GM18520 (cell line): ENCODE results near the gene RBM20.

Source experiments
- ATAC-seq: cut with Tn5 transposase; IDR thresholded peaks from one replicate; pipeline ENCODE4 v1.9.1; 2021; ENCODE audit not compliant: unreplicated experiment

Gene RBM20

DNA sequence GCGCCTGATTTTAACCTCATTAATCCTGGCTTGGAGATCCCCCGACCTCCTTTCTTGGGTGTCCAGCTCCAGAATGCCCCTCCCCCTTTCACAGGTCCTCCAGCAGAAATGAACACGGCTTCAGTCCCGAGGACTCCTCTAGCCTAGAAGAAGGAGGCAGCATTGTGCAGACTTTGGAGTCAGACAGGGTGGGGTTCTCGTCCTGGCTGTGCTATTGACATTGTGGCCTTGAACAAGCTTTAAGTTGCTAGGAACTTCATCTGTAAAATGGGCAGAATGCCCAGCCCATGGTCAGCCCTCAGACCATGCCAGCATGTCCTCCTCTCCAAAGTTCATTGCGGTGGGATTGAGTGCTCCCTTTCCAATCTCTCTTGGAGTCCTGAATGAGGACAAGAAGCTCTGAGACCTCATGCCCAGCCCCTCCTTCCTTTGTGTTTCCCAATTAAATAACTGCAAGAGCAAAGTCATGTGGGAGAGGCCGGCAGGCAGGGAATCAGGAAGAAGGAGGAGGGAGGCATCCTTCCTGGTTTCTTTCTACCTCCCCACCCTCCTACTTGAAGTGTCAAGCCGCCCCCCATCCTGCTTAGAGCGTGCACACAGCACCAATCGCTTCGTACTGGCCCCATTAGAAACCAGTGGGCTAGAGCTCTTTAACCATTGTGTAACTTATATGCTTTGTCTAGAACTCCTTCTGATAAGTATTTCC, 86.4 kb downstream of the RBM20 start:
- no peak for ATAC-seq

GRCh38 chr10:110733218-110733952, 89.2 kb downstream of the RBM20 start:
- ATAC-seq: no peak

DNA sequence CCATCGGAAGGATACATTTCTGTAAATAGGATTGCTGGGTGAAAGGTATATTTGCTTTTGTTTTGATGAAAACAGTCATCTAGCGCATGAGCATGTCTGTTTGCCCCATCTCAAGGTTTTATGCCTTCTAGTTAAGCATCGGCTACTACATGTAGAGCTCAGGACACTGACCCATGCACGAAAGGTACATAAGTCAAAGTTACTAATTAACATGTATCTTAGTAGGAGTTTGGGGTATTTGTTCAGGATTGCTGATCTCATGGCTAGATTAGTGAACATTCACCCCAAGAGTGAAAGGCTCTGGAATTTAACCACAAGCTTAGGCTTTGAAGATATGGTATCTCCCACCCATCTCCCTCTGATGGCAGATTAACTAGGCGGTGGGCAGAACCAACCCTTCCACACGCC, 91.5 kb downstream of the RBM20 start:
- ATAC-seq: no peak

- no peak for ATAC-seq
These were observed 93.9 kb downstream of the RBM20 start for GRCh38 chr10:110737886-110738634.

DNA sequence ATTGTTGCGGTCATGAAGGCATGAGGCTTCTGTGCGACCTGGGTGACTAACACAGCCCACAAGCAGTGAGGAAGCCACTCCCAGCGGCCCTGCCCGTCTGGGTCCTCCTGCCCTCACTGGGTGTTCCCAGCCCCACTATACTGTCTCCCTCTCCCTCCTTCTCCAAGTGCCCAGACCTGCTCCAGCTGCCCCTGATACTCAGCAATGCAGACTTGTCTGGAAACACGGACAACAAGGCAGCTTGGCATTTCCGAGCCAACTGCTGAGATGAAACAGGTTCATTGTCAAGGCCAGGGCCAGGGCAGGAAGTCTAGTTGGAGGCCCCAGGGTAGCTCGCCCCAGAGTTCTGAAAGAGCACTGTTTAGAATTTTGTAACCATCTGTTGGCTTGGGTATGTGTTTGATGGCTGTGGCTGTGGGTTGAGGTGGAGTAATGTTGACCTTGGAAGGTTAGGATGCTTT, 95.7 kb downstream of the RBM20 start:
- ATAC-seq: no peak

GRCh38 chr10:110742801-110743200, 98.7 kb downstream of the RBM20 start:
- ATAC-seq: no peak

- no peak for ATAC-seq
These were observed 100.6 kb downstream of the RBM20 start for GRCh38 chr10:110744782-110745181.

- no peak for ATAC-seq
These were observed 102.2 kb downstream of the RBM20 start for GRCh38 chr10:110746254-110746826.

DNA sequence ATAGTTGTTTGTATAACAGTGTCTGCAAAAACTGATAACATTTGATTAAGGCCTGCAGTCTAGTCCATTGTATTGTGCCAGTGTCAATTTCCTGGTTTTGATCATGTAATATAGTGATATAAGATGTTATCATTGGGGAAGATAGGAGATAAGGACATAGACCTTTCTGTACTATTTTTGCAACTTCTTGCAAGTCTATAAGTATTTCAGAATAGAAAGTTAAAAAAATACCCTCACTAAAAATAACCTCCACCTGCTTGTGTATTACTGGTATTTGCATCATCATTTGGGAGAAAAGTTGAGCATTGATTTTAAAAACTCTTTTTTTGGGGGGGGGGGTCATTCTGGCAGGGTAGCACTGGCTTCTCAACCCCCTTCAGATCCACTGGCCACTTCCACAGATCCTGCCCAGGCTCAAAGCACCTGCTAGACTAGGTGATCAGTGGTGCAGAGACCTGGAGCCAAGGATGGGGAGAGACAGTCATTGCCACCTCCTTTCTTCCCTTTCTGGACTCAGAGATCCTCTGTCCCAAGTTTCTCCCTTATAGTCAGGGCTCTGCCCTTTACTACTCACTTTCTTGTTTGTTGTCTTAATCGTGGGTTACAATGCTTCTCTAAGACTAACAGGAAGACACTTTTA, 103.0 kb downstream of the RBM20 start:
- ATAC-seq: no peak

- no peak for ATAC-seq
These were observed 103.7 kb downstream of the RBM20 start for GRCh38 chr10:110747609-110748464.

DNA sequence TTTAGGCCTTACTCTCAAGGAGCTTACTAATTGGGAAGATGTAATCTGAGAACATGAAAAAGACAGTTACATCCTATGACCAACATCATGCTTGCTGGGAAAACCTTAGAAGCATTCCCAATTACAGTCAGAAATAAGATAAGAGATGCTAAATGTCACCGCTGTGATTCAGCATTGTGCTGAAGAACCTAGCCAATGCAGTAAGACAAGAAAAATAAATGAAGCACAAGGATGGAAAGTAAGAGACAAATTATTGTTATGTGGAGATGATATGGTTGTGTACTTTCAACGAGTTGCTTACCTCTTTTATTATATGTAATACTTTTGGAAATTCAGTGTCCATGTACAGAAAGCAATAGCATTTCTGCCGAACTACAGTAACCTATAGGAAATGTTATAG, 104.8 kb downstream of the RBM20 start:
- ATAC-seq: no peak

DNA sequence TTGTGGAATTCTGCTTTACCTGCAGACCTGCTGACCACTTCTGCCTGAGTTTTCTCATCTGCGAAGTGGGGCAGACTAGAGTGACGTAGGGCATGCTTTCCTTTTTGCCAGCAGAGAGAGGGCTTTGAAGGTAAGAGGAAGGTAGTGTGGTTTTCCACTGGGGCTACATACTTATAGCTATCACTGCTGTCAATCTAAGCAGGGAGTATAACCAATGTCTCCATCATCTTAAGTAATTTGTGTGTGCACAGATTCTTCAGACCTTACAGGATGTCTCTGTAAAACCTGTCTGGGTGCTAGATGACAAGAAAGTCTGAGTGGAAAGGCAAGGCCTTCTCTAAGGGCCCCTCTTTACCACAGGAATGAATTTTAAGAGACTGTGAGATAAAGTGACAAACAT, 106.8 kb downstream of the RBM20 start:
- ATAC-seq: no peak

GRCh38 chr10:110751850-110752249, 107.7 kb downstream of the RBM20 start:
- no peak for ATAC-seq

- ATAC-seq: no peak
These were observed 109.3 kb downstream of the RBM20 start for GRCh38 chr10:110753462-110753861.

GRCh38 chr10:110754375-110755105, 110.4 kb downstream of the RBM20 start:
- no peak for ATAC-seq

GRCh38 chr10:110755781-110756180, 111.6 kb downstream of the RBM20 start:
- ATAC-seq: no peak

DNA sequence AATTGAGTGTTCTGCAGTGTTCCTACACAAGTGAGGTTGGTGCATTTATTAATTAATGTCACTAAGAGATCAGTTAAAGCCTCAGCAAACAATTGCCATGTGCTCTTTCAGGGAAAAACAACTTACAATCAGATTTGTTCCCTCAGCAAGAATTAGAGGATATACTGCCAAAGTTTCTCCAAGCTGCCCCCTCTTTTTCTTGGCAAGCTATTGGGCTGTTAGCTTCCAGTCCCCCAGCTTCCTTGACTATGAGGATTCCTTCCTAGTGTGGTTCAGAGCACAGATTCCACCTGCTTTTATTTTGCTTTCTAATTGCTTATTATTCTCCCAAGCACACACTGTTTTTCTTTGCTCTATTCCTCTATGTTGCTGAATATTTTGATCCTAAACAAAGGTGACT, 112.7 kb downstream of the RBM20 start:
- no peak for ATAC-seq

DNA sequence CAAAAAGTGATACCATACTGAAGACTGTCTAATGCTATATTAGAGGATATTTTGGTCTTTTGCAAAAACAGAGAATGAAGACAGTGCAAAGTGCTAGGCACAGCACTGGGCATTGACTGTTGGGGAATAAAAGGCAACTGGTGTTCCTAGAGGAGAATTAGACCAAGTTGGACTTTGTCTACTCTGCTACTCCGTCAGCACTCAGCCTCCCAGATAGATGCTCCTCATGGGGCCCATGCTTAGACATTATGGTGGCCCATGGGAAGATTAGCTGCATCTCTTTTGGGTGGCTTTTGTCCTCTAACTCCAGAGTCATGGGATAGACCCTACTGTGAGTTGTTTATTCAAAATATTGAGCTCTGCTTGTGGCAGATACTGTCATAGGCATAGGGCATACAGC, 113.5 kb downstream of the RBM20 start:
- no peak for ATAC-seq

DNA sequence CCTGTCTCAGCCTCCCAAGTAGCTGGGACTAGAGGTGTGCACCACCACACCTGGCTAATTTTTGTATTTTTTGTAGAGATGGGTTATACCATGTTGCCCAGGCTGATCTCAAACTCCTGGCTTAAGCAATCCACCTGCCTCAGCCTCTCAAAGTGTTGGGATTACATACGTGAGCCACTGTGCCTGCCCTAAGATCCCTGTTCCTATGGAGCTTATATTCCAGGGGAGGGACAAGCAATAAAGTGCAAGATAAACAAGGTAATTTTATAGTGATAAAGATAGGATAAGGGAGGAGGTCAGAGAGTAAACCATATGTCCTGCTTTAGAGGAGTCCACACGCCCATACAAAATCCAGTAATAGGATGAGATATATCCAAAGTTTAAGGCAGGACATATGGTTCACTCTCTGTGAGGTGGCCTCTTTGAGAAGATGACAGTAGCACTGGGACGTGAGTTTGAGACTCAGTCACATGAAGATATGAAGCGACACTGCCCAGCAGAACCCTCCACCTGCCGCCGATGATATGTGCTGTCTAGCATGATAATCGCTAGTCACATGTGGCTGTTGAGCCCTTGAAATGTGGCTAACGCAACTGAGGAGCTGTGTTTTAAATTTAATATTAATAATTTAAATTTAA, 114.1 kb downstream of the RBM20 start:
- ATAC-seq: no peak
